ENCODE measurements around the gene USP32.

DNA sequence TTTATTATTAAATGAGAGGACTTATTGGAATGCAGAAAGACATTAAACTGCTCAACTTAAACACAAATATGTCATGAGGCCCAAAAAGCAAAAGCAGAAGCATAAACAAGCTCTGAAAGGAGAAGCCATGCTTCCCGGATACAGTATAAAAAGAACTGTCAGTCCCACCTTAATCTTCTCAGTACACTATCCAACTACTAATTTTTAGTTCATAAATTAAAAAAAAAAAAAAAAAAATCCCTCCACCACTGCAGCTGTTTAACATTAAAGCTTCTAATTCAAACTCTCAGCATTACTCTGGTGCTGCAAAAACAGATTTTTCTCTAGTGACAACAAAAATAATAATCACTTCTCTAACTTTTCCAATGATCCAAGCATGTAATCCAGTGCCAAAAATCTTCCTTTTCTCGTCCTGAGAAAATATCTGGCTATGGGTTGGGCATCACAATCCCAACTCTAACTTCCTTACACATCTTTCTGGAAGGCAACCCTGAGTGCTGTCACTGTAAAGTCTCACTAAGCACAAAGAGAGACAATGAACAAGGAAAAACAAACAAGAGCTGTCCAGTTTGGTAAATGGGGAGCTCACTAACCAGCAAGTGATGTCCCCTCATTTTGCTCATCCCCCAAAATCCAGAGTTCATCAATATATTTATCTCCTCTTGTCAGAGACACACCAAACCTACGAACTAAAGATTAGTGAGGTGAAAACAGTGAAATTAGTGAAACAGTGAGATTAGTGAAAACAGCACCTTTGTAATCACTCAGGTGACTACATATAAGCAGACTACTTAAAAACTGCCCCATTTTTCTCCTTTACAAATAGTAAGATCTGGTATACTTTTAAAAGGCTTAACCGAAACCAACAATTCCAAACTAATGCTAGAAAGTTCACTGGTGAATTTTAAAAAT lies 5.5 kb downstream of the USP32 start:
- TF ChIP-seq, protein P1, sequence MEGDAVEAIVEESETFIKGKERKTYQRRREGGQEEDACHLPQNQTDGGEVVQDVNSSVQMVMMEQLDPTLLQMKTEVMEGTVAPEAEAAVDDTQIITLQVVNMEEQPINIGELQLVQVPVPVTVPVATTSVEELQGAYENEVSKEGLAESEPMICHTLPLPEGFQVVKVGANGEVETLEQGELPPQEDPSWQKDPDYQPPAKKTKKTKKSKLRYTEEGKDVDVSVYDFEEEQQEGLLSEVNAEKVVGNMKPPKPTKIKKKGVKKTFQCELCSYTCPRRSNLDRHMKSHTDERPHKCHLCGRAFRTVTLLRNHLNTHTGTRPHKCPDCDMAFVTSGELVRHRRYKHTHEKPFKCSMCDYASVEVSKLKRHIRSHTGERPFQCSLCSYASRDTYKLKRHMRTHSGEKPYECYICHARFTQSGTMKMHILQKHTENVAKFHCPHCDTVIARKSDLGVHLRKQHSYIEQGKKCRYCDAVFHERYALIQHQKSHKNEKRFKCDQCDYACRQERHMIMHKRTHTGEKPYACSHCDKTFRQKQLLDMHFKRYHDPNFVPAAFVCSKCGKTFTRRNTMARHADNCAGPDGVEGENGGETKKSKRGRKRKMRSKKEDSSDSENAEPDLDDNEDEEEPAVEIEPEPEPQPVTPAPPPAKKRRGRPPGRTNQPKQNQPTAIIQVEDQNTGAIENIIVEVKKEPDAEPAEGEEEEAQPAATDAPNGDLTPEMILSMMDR (IDR thresholded peaks at IDR 0.05; ENCODE audit: insufficient read depth, low read length, poor library complexity, severe bottlenecking) = no peak
- no peak for TF ChIP-seq EZH2phosphoT487 (conservative IDR thresholded peaks at IDR 0.05; ENCODE audit: low read length)

Measured in SU-DHL-6 (cell line).